PC-3 (cell line): Measurements from ENCODE around the gene RNF130. TPM values are rescaled to one million over a fixed set of nuclear protein-coding genes. Genes with fewer than 3 reads are reported as not detected.

Experiments
- ATAC-seq: fragments of 200-7000 bp; cut with Tn5 transposase; 2 replicates; pipeline ENCODE4 v1.9.1; 2020; ENCODE audit warnings: mild to moderate bottlenecking, moderate library complexity
- BruUV-seq: library from RNA; stranded (reverse); fragments of 400-500 nt; replicated peaks from 2 replicates; lab custom pipeline; 2021; lab: Mats Ljungman, UMichigan
- CTCF ChIA-PET: fragments of 300-600 bp; sonication (Branson Sonifier 250); formaldehyde crosslinking; loops from one replicate; lab custom pipeline; 2022; ENCODE audit warnings: antibody characterized with exemption; lab: Charles Lee
- POLR2A ChIA-PET: fragments of 300-600 bp; sonication (Branson Sonifier 250); formaldehyde crosslinking; loops from one replicate; lab custom pipeline; 2022; ENCODE audit warnings: antibody characterized with exemption; ENCODE audit not compliant: unreplicated experiment; lab: Charles Lee
- DNase-seq: peaks from one replicate; pipeline ENCODE4 v3.0.0-alpha.2; 2015
- H2AFZ ChIP-seq: fragments of 300-600 bp; sonication (generic); 2 replicates; pipeline ENCODE4 v1.6.0; 2016; ENCODE audit warnings: antibody characterized with exemption, low read length
- H3F3A ChIP-seq: fragments of 300-600 bp; sonication (generic); one replicate; pipeline ENCODE4 v1.6.0; 2017; ENCODE audit warnings: antibody characterized with exemption, low read length, control low read depth, mild to moderate bottlenecking; ENCODE audit not compliant: unreplicated experiment
- H3K27ac ChIP-seq: fragments of 300-600 bp; sonication (generic); 2 replicates; pipeline ENCODE4 v1.5.1; 2016; ENCODE audit warnings: mild to moderate bottlenecking, low read length
- H3K27me3 ChIP-seq: fragments of 300-600 bp; sonication (generic); 2 replicates; pipeline ENCODE4 v1.6.1; 2016; ENCODE audit warnings: low read length, mixed read lengths
- H3K36me3 ChIP-seq: fragments of 300-600 bp; sonication (generic); 2 replicates; pipeline ENCODE4 v1.6.1; 2016; ENCODE audit warnings: low read depth, mixed run types, low read length, mixed read lengths
- H3K4me1 ChIP-seq: fragments of 300-600 bp; sonication (generic); 2 replicates; pipeline ENCODE4 v1.5.1; 2016; ENCODE audit warnings: low read length; ENCODE audit not compliant: insufficient read depth
- H3K4me2 ChIP-seq: fragments of 300-600 bp; sonication (generic); 2 replicates; pipeline ENCODE4 v1.6.0; 2016; ENCODE audit warnings: low read length
- H3K4me3 ChIP-seq: fragments of 300-600 bp; sonication (generic); 2 replicates; pipeline ENCODE4 v1.5.1; 2016; ENCODE audit warnings: mild to moderate bottlenecking, low read length, mixed read lengths
- H3K79me2 ChIP-seq: fragments of 300-600 bp; sonication (generic); 2 replicates; pipeline ENCODE4 v1.6.1; 2017; ENCODE audit warnings: low read length, mixed read lengths
- H3K9ac ChIP-seq: fragments of 300-600 bp; sonication (generic); 2 replicates; pipeline ENCODE4 v1.6.0; 2016; ENCODE audit warnings: mild to moderate bottlenecking, low read length
- H3K9me2 ChIP-seq: fragments of 300-600 bp; sonication (generic); replicated peaks from 2 replicates; pipeline ENCODE4 v1.6.1; 2016; ENCODE audit warnings: mixed run types, low read length, mixed read lengths
- H3K9me3 ChIP-seq: fragments of 300-600 bp; sonication (generic); 2 replicates; pipeline ENCODE4 v1.6.1; 2016; ENCODE audit warnings: low read length, mixed read lengths
- H4K20me1 ChIP-seq: fragments of 300-600 bp; sonication (generic); 2 replicates; pipeline ENCODE4 v1.6.1; 2016; ENCODE audit warnings: low read length, mixed read lengths
- EZH2 ChIP-seq: fragments of 300-600 bp; sonication (generic); IDR thresholded peaks from one replicate; pipeline ENCODE4 v1.6.1; 2017; ENCODE audit warnings: antibody characterized with exemption, mild to moderate bottlenecking, low read length; ENCODE audit not compliant: unreplicated experiment
- EZH2phosphoT487 ChIP-seq: fragments of 300-600 bp; sonication (generic); IDR thresholded peaks from 2 replicates; pipeline ENCODE4 v1.6.1; 2018; ENCODE audit warnings: mild to moderate bottlenecking, antibody characterized with exemption, low read length, borderline replicate concordance
- intact Hi-C: fragments of 100-400 bp; cut with micrococcal nuclease; formaldehyde crosslinking; loops from 2 replicates; pipeline ENCODE4 v1.9.0; 2023
- total RNA-seq: library from RNA; depleted of rRNA; stranded (reverse); fragments of >200 nt; gene quantifications from 2 replicates; pipeline ENCODE4 v1.2.3, GENCODE V29; 2014
- TF ChIP-seq, protein P1 (sequence below): fragments of 300-600 bp; sonication (generic); conservative IDR thresholded peaks from 2 replicates; pipeline ENCODE4 v1.5.1; 2017; ENCODE audit warnings: antibody characterized with exemption, low read depth, mild to moderate bottlenecking, low read length

The RNF130 gene
- total RNA-seq, 1 experiment from 2014 or later, result 31.2 TPM

GRCh38 chr5:180119903-180120236 lies 48.3 kb upstream of the RNF130 start:
- Histone ChIP-seq H3K9ac (no peak overlapping the region), H3K27ac (no peak overlapping the region), H3K36me3 (no peaks in the 10 kb centered on the region), H3K9me2 (no peaks in the 10 kb centered on the region), H3K4me1 (no peaks in the 10 kb centered on the region), H3K27me3 (no peaks in the 10 kb centered on the region), H4K20me1 (no peaks in the 10 kb centered on the region), H3F3A (no peaks in the 10 kb centered on the region), H3K4me2 (no peak overlapping the region), H3K79me2 (no peaks in the 10 kb centered on the region), H3K9me3 (no peaks in the 10 kb centered on the region), H2AFZ (no peak overlapping the region), H3K4me3 (no peak overlapping the region)
- no TSS peak for BruUV-seq
- TF ChIP-seq, protein P1, sequence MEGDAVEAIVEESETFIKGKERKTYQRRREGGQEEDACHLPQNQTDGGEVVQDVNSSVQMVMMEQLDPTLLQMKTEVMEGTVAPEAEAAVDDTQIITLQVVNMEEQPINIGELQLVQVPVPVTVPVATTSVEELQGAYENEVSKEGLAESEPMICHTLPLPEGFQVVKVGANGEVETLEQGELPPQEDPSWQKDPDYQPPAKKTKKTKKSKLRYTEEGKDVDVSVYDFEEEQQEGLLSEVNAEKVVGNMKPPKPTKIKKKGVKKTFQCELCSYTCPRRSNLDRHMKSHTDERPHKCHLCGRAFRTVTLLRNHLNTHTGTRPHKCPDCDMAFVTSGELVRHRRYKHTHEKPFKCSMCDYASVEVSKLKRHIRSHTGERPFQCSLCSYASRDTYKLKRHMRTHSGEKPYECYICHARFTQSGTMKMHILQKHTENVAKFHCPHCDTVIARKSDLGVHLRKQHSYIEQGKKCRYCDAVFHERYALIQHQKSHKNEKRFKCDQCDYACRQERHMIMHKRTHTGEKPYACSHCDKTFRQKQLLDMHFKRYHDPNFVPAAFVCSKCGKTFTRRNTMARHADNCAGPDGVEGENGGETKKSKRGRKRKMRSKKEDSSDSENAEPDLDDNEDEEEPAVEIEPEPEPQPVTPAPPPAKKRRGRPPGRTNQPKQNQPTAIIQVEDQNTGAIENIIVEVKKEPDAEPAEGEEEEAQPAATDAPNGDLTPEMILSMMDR, result no peak
- TF ChIP-seq EZH2phosphoT487, result no peak
- TF ChIP-seq EZH2, result no peak
- ATAC-seq, result no peak
- POLR2A ChIA-PET, result no interaction called here
- CTCF ChIA-PET, result no interaction called here
- intact Hi-C loops, result loop anchor here (10.0 kb wide), 1 partner anchor 195 kb away; no protein-coding TSS in a partner anchor
- no peak for DNase-seq

DNA sequence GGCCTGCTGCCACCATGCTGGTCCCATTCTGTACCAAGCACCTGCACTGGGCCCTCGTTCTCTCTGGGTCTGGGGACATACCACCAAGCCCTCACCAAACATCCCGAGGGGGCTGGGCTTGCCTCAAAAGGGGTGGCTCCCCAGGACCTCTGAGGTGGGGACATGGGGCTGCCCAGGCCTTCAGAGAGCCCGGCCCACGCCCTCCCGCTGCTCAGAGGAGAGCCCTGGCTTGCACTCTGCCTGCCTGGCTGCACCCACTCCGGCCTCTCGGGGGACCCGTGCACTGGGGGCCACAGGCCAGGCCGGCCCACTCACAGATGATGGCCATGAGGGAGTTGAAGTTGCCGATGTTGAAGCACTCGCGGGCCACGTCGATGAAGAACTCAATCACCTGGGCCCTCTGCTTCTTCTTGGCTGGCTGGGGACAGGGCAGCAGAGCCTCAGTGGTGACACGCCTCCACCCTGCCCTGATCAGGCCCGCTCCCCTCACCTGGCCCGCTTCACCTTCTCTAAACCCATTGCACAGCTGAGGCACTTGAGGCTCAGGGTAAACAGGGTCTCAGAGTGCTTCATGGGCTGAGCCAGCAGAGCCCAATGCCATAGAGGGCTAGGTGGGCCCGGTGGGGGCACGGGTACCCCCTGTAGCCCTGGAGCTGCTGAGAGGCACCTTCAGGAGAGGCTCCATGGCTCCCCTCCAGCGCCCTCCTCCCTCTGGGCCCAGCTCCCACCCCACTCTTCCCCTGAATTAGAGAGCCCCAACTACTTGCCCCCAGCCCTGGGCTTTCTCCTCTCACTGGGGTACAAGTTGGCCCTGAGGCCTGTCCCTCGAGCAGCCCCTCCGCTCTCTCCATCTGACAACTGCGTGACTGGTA lies 47.7 kb upstream of the RNF130 start:
- Histone ChIP-seq H3K4me3 (no peak overlapping the region), H4K20me1 (no peaks in the 10 kb centered on the region), H3K9ac (no peak overlapping the region), H3K9me3 (no peaks in the 10 kb centered on the region), H3F3A (no peaks in the 10 kb centered on the region), H3K27me3 (no peaks in the 10 kb centered on the region), H2AFZ (no peak overlapping the region), H3K27ac (no peak overlapping the region), H3K4me1 (no peaks in the 10 kb centered on the region), H3K36me3 (no peaks in the 10 kb centered on the region), H3K4me2 (no peak overlapping the region), H3K79me2 (no peaks in the 10 kb centered on the region), H3K9me2 (no peaks in the 10 kb centered on the region)
- ATAC-seq (no peak), DNase-seq (no peak)
- ChIA-PET POLR2A (no interaction called here), CTCF (no interaction called here)
- TF ChIP-seq, protein P1, result no peak
- no peak for TF ChIP-seq EZH2
- TF ChIP-seq EZH2phosphoT487, result no peak
- intact Hi-C loops, result no loop called here
- no TSS peak for BruUV-seq

GRCh38 chr5:180118391-180118791 lies 46.8 kb upstream of the RNF130 start:
- no peaks in the 10 kb centered on the region for H3K4me1 ChIP-seq
- TF ChIP-seq EZH2phosphoT487 (no peak), EZH2 (no peak)
- TF ChIP-seq, protein P1, result no peak
- no peaks in the 10 kb centered on the region for H4K20me1 ChIP-seq
- BruUV-seq, result no TSS peak
- ATAC-seq (no peak), DNase-seq (no peak)
- H3K36me3 ChIP-seq, result no peaks in the 10 kb centered on the region
- H3K9me3 ChIP-seq, result no peaks in the 10 kb centered on the region
- no peak overlapping the region for H3K4me2 ChIP-seq
- no peaks in the 10 kb centered on the region for H3F3A ChIP-seq
- no peak overlapping the region for H3K9ac ChIP-seq
- no peaks in the 10 kb centered on the region for H3K9me2 ChIP-seq
- H3K27ac ChIP-seq, result no peak overlapping the region
- intact Hi-C loops, result no loop called here
- POLR2A ChIA-PET, result no interaction called here
- CTCF ChIA-PET, result no interaction called here
- no peak overlapping the region for H2AFZ ChIP-seq
- H3K4me3 ChIP-seq, result no peak overlapping the region
- no peaks in the 10 kb centered on the region for H3K79me2 ChIP-seq
- H3K27me3 ChIP-seq, result no peaks in the 10 kb centered on the region
